Measurements from ENCODE around the gene CLK4.

DNA sequence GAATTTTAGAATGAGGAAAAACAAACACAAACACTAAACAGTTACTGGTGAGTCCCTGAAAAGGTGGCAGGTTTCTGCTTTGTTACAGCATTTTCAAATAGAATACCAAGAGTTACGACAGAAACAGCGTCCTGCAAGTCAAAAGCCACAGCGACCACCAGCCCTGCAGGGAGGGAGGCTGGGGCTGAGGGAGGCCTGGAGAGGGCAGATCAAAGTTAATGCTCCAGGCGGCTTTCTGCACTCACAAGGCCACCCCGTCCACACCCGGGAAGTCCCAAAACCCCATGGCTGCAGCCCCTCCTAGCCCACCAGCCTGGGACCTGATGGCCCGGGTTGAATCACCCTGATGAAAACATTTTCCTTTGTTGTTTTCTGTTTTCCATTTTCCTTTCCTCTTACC is 65.9 kb downstream of the CLK4 start:
- TF ChIP-seq POLR2A (IDR thresholded peaks at IDR 0.05): no peak
- TF ChIP-seq, protein P1, sequence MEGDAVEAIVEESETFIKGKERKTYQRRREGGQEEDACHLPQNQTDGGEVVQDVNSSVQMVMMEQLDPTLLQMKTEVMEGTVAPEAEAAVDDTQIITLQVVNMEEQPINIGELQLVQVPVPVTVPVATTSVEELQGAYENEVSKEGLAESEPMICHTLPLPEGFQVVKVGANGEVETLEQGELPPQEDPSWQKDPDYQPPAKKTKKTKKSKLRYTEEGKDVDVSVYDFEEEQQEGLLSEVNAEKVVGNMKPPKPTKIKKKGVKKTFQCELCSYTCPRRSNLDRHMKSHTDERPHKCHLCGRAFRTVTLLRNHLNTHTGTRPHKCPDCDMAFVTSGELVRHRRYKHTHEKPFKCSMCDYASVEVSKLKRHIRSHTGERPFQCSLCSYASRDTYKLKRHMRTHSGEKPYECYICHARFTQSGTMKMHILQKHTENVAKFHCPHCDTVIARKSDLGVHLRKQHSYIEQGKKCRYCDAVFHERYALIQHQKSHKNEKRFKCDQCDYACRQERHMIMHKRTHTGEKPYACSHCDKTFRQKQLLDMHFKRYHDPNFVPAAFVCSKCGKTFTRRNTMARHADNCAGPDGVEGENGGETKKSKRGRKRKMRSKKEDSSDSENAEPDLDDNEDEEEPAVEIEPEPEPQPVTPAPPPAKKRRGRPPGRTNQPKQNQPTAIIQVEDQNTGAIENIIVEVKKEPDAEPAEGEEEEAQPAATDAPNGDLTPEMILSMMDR (IDR thresholded peaks at IDR 0.05): no peak
- TF ChIP-seq POLR2AphosphoS5 (IDR thresholded peaks at IDR 0.05): no peak
- no peak for TF ChIP-seq EP300 (IDR thresholded peaks at IDR 0.05)

Data from suprapubic skin (tissue), 4 donors.